PC-9 (cell line): Measurements from ENCODE around the gene PLCB3. TPM values are rescaled to one million over a fixed set of nuclear protein-coding genes. Genes with fewer than 3 reads are reported as not detected.

Experiments used
- BruUV-seq: library from RNA; stranded (reverse); fragments of 400-500 nt; replicated peaks from 2 replicates; lab custom pipeline; 2021; lab: Mats Ljungman, UMichigan
- CTCF ChIA-PET: fragments of 300-600 bp; sonication (Branson Sonifier 250); formaldehyde crosslinking; loops from one replicate; lab custom pipeline; 2022; ENCODE audit warnings: antibody characterized with exemption; lab: Charles Lee
- POLR2A ChIA-PET: fragments of 300-600 bp; sonication (Branson Sonifier 250); formaldehyde crosslinking; loops from one replicate; lab custom pipeline; 2022; ENCODE audit warnings: antibody characterized with exemption; ENCODE audit not compliant: unreplicated experiment; lab: Charles Lee
- DNase-seq, 2 experiments: peaks; one replicate each; pipeline versions ENCODE4 v3.0.0 to v3.0.0-alpha.2; 2015 to 2022; ENCODE audit warnings: mixed read lengths in 1 of 2
- H2AFZ ChIP-seq: fragments of 200-600 bp; sonication (generic); 2 replicates; pipeline ENCODE4 v1.8.1; 2017; ENCODE audit warnings: antibody characterized with exemption
- H3F3A ChIP-seq: fragments of 200-600 bp; sonication (generic); 2 replicates; pipeline ENCODE4 v1.8.1; 2017; ENCODE audit warnings: antibody characterized with exemption, mild to moderate bottlenecking, low read depth; ENCODE audit not compliant: insufficient read depth
- H3K27ac ChIP-seq: fragments of 200-600 bp; sonication (generic); 2 replicates; pipeline ENCODE4 v1.6.1; 2016; ENCODE audit warnings: mixed run types
- H3K27me3 ChIP-seq: fragments of 200-600 bp; sonication (generic); 2 replicates; pipeline ENCODE4 v1.6.1; 2016; ENCODE audit warnings: low read depth, mixed run types; ENCODE audit not compliant: insufficient read depth
- H3K36me3 ChIP-seq: fragments of 200-600 bp; sonication (generic); 2 replicates; pipeline ENCODE4 v1.6.1; 2016; ENCODE audit warnings: low read depth, mixed run types
- H3K4me1 ChIP-seq: fragments of 200-600 bp; sonication (generic); replicated peaks from 2 replicates; pipeline ENCODE4 v1.6.1; 2016; ENCODE audit warnings: mixed run types; ENCODE audit not compliant: insufficient read depth
- H3K4me2 ChIP-seq: fragments of 200-600 bp; sonication (generic); 2 replicates; pipeline ENCODE4 v1.6.1; 2017; ENCODE audit warnings: mixed run types
- H3K4me3 ChIP-seq: fragments of 200-600 bp; sonication (generic); 2 replicates; pipeline ENCODE4 v1.6.1; 2016; ENCODE audit warnings: mixed run types
- H3K79me2 ChIP-seq: fragments of 200-600 bp; sonication (generic); 2 replicates; pipeline ENCODE4 v1.6.1; 2017; ENCODE audit warnings: low read depth, mixed run types
- H3K9me2 ChIP-seq: fragments of 200-600 bp; sonication (generic); 2 replicates; pipeline ENCODE4 v1.8.1; 2017; ENCODE audit warnings: mild to moderate bottlenecking; ENCODE audit not compliant: insufficient read depth
- H3K9me3 ChIP-seq: fragments of 200-600 bp; sonication (generic); 2 replicates; pipeline ENCODE4 v1.8.1; 2016; ENCODE audit warnings: low read depth; ENCODE audit not compliant: insufficient read depth
- H4K20me1 ChIP-seq: fragments of 200-600 bp; sonication (generic); 2 replicates; pipeline ENCODE4 v1.8.1; 2017; ENCODE audit not compliant: insufficient read depth
- EZH2 ChIP-seq: fragments of 200-600 bp; sonication (generic); IDR thresholded peaks from 2 replicates; pipeline ENCODE4 v1.8.0; 2017; ENCODE audit warnings: antibody characterized with exemption, low read depth
- intact Hi-C: fragments of 100-400 bp; cut with micrococcal nuclease; formaldehyde crosslinking; loops from one replicate; pipeline ENCODE4 v1.10.0; 2022; ENCODE audit not compliant: unreplicated experiment
- total RNA-seq: library from RNA; stranded (reverse); gene quantifications from 2 replicates; pipeline ENCODE4 v1.2.3, GENCODE V29; 2021
- TF ChIP-seq, protein P1 (sequence below): fragments of 200-600 bp; sonication (generic); conservative IDR thresholded peaks from 2 replicates; pipeline ENCODE4 v1.6.1; 2017; ENCODE audit warnings: mixed run types, antibody characterized with exemption, mild to moderate bottlenecking, moderate library complexity

Gene PLCB3
- total RNA-seq, 1 experiment from 2014 or later = 79.6 TPM

DNA sequence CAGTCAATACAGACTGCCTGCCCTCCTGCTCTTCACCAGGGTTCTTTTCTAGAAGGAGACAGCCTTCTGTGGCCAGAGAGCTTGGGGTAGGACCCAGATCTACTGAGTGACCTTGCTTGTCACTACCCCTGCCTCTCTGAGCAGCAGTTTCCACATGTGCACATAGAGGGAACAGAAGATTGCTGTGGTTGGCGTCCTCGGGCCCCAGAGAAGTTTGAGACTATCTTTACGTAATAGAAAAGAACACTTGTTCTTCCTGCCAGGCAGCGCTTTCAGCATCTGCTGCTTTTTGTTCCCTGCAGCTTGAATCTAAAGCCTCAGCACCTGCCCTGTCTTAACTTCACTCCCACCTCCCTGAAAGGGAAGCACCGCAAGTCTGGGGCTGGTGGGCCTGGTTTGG lies 12.3 kb upstream of the PLCB3 start:
- Histone ChIP-seq H3K4me1 (peaks cover 44% of the 10 kb centered on the region), H4K20me1 (peaks cover 13% of the 10 kb centered on the region), H3F3A (peaks cover 46% of the 10 kb centered on the region), H3K36me3 (peaks cover 10% of the 10 kb centered on the region), H3K4me2 (peak overlapping the region; percentile 95; the same call in 1 of the 2 replicates), H3K79me2 (peaks cover 38% of the 10 kb centered on the region), H3K27me3 (no peaks in the 10 kb centered on the region), H2AFZ (no peak overlapping the region), H3K27ac (peak overlapping the region; percentile 97; the same call in 1 of the 2 replicates), H3K4me3 (no peak overlapping the region), H3K9me2 (no peaks in the 10 kb centered on the region), H3K9me3 (no peaks in the 10 kb centered on the region)
- DNase-seq = no peak
- ChIA-PET CTCF (interaction anchor here (1.1 kb wide), 1 partner anchor 28 kb away, joined by 15 read pairs; no protein-coding TSS in a partner anchor), POLR2A (no interaction called here)
- BruUV-seq = no TSS peak
- intact Hi-C loops = no loop called here
- TF ChIP-seq, protein P1, sequence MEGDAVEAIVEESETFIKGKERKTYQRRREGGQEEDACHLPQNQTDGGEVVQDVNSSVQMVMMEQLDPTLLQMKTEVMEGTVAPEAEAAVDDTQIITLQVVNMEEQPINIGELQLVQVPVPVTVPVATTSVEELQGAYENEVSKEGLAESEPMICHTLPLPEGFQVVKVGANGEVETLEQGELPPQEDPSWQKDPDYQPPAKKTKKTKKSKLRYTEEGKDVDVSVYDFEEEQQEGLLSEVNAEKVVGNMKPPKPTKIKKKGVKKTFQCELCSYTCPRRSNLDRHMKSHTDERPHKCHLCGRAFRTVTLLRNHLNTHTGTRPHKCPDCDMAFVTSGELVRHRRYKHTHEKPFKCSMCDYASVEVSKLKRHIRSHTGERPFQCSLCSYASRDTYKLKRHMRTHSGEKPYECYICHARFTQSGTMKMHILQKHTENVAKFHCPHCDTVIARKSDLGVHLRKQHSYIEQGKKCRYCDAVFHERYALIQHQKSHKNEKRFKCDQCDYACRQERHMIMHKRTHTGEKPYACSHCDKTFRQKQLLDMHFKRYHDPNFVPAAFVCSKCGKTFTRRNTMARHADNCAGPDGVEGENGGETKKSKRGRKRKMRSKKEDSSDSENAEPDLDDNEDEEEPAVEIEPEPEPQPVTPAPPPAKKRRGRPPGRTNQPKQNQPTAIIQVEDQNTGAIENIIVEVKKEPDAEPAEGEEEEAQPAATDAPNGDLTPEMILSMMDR = no peak
- no peak for TF ChIP-seq EZH2

DNA sequence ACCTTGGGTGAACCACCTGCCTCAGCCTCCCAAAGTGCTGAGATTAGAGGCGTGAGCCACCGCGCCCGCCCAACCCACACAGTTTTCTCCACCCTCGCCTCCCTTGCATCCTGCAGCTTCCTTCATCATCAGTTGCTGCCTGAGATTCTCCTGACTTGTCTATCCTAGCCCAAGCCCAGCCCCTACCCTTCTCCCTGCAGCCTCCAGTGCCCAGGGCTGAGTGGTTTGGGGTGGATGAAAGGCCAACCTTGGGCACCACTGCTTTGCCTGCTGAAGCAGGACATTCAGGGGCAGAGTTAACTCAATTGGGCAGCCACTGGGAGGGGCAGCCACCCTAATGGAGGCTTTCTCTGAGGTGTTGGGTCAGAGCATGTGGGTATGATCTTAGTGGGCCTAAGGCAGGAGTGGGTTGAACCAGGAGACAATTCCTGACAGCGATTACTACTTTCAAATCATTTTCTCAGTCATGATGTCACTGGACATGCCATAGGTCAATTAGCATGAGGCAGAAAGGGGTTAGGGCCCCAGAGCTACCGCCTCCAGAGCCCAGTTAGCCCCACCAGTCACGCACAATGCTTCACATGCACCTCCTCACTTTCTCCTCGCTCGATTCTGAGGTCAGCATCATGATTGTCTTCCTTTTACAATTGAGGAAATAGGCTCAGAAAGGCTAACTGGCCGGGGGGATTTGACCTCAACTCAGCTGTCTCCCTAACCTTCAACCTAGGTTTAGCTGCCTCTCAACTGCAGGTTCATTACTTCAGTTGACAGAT lies 11.5 kb upstream of the PLCB3 start:
- intact Hi-C loops = loop anchor here (1.0 to 2.0 kb wide), 3 partner anchors 10 to 77 kb away; partner anchors contain the start of genes DNAJC4, ESRRA and TRMT112
- no peak for TF ChIP-seq EZH2
- TF ChIP-seq, protein P1 = no peak
- peak overlapping the region; percentile 90; the same call in 1 of the 2 replicates for H3K4me3 ChIP-seq
- BruUV-seq = no TSS peak
- ChIA-PET CTCF (interaction anchor here (0.5 to 1.1 kb wide), 3 partner anchors 27 to 449 kb away, joined by 3 to 15 read pairs (median 6); no protein-coding TSS in a partner anchor), POLR2A (no interaction called here)
- H3K27me3 ChIP-seq = no peaks in the 10 kb centered on the region
- H4K20me1 ChIP-seq = peaks cover 14% of the 10 kb centered on the region
- H2AFZ ChIP-seq = no peak overlapping the region
- H3F3A ChIP-seq = peaks cover 53% of the 10 kb centered on the region
- no peaks in the 10 kb centered on the region for H3K9me3 ChIP-seq
- H3K79me2 ChIP-seq = peaks cover 44% of the 10 kb centered on the region
- peaks cover 10% of the 10 kb centered on the region for H3K36me3 ChIP-seq
- H3K4me2 ChIP-seq = peak overlapping the region; percentile 95
- peak in 1 of 2 experiments; percentile 37 for DNase-seq
- peaks cover 46% of the 10 kb centered on the region for H3K4me1 ChIP-seq
- H3K27ac ChIP-seq = peak overlapping the region; percentile 97
- H3K9me2 ChIP-seq = no peaks in the 10 kb centered on the region

DNA sequence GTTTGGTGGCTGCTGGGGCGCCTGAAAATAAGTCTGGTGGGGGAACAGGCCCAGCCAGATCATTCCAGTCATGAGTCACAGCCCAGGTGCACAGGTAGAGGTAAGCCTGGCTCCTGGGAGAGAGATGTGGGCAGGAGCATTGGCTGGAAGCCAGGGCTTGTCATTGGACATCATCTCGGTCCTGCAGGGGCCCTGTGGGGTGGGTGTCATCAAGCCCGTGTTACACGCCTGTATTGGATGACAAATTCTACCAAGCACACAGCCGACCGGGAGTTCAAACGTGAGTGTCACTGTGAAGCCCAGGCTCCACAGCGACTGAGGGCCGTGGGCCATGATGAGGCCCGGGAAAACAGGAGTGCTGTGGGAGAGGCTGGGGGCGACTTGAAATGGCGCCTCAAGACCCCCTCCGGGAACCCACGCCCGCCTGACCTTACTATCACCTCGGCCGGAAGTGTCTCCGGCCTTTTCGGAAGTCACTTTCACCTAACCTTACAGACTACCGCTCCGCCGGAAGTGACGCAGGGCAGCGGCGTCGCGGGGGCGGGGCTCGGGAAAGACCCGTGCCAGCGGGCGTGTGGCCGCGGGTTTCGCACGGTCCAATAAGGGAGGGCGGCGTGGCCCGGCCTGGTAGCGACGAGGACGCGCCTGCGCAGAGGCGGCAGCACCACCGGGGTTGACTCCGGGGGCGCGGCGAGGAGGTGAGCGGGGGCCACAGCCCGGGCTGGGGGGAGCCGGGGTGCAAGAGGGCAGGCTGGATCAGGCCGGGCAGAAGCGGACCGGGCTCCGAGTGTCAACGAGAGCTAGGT lies 10.7 kb upstream of the PLCB3 start, which contains the start of gene FKBP2:
FKBP2 (plus strand) TSS at position 661 of the 806 bp plus-strand sequence. CDS start 1,293 bp downstream, outside the sequence.
- intact Hi-C loops = loop anchor here (1.0 to 2.0 kb wide), 4 partner anchors 10 to 76 kb away; partner anchors contain the start of genes DNAJC4, ESRRA and TRMT112
- Histone ChIP-seq H3K79me2 (peaks cover 45% of the 10 kb centered on the region), H3K4me1 (peaks cover 46% of the 10 kb centered on the region), H2AFZ (peak within 1 kb of the TSS; percentile 69), H3K36me3 (peaks cover 10% of the 10 kb centered on the region), H3F3A (peaks cover 58% of the 10 kb centered on the region), H3K4me3 (peak within 1 kb of the TSS; percentile 90), H3K27ac (peak within 1 kb of the TSS; percentile 97), H3K4me2 (peak within 1 kb of the TSS; percentile 95), H4K20me1 (peaks cover 11% of the 10 kb centered on the region; the same call in 1 of the 2 replicates), H3K9me2 (no peaks in the 10 kb centered on the region), H3K27me3 (no peaks in the 10 kb centered on the region), H3K9me3 (no peaks in the 10 kb centered on the region)
- TF ChIP-seq, protein P1 = no peak
- no peak for TF ChIP-seq EZH2
- ChIA-PET POLR2A (interaction anchor here (0.6 to 1.0 kb wide), 8 partner anchors 8 to 1617 kb away, joined by 3 to 17 read pairs (median 4); partner anchors contain the start of gene PRDX5), CTCF (interaction anchor here (0.6 to 1.5 kb wide), 4 partner anchors 31 to 615 kb away, joined by 3 to 11 read pairs (median 6); no protein-coding TSS in a partner anchor)
- TSS peak; percentile 81 for BruUV-seq
- peak; percentile 97 to 98 for DNase-seq
